Measurements from ENCODE around the gene KCNK5. TPM values are rescaled to one million over a fixed set of nuclear protein-coding genes. Genes with fewer than 3 reads are reported as not detected.

Gene KCNK5
- total RNA-seq, result 33.8 and 35.3 TPM in 2 replicates

GRCh38 chr6:39228992-39229767, at the start of gene KCNK5:
Gene KCNK5 (minus strand): TSS chr6:39229475. CDS start chr6:39229111, 364 bp downstream.
- Mint-ChIP-seq H3K27me3 (no peaks in the 10 kb centered on the region), H3K4me3 (peak within 1 kb of the TSS; percentile 94), H3K9me3 (no peaks in the 10 kb centered on the region), H3K27ac (peak within 1 kb of the TSS; percentile 86), H3K36me3 (ENCODE audit: low read depth) (peaks cover 34% of the 10 kb centered on the region), H3K4me1 (peaks cover 42% of the 10 kb centered on the region)
- intact Hi-C loops (cut with micrococcal nuclease), result loop anchor here (1.0 to 10.0 kb wide), 8 partner anchors 26 to 1846 kb away; partner anchors contain the start of genes NFYA, OARD1 and SAYSD1
- DNase-seq, result peak; percentile 97

- H3K4me1 Mint-ChIP-seq, result no peaks in the 10 kb centered on the region
- no peak for DNase-seq
- no peaks in the 10 kb centered on the region for H3K9me3 Mint-ChIP-seq
- H3K27me3 Mint-ChIP-seq, result peaks cover 20% of the 10 kb centered on the region
- intact Hi-C loops (cut with micrococcal nuclease), result no loop called here
- no peak overlapping the region for H3K4me3 Mint-ChIP-seq
- no peaks in the 10 kb centered on the region for H3K36me3 Mint-ChIP-seq (ENCODE audit: low read depth)
- H3K27ac Mint-ChIP-seq, result no peak overlapping the region
Measured at GRCh38 chr6:39276379-39276995, 47.2 kb upstream of the KCNK5 start.

- Mint-ChIP-seq H3K4me1 (no peaks in the 10 kb centered on the region), H3K27me3 (peaks cover 20% of the 10 kb centered on the region), H3K9me3 (no peaks in the 10 kb centered on the region), H3K27ac (no peak overlapping the region), H3K36me3 (ENCODE audit: low read depth) (no peaks in the 10 kb centered on the region), H3K4me3 (no peak overlapping the region)
- intact Hi-C loops (cut with micrococcal nuclease), result no loop called here
- no peak for DNase-seq
Measured at GRCh38 chr6:39274903-39275302, 45.6 kb upstream of the KCNK5 start.

GRCh38 chr6:39274471-39274870, 45.2 kb upstream of the KCNK5 start:
- Mint-ChIP-seq H3K4me3 (no peak overlapping the region), H3K27ac (no peak overlapping the region), H3K27me3 (peaks cover 20% of the 10 kb centered on the region), H3K4me1 (no peaks in the 10 kb centered on the region), H3K9me3 (no peaks in the 10 kb centered on the region), H3K36me3 (ENCODE audit: low read depth) (no peaks in the 10 kb centered on the region)
- no peak for DNase-seq
- intact Hi-C loops (cut with micrococcal nuclease), result no loop called here

- Mint-ChIP-seq H3K27me3 (peaks cover 20% of the 10 kb centered on the region), H3K36me3 (ENCODE audit: low read depth) (no peaks in the 10 kb centered on the region), H3K9me3 (no peaks in the 10 kb centered on the region), H3K4me1 (no peaks in the 10 kb centered on the region), H3K4me3 (no peak overlapping the region), H3K27ac (no peak overlapping the region)
- intact Hi-C loops (cut with micrococcal nuclease), result no loop called here
- DNase-seq, result no peak
Measured at GRCh38 chr6:39273406-39273821, 44.1 kb upstream of the KCNK5 start.

- Mint-ChIP-seq H3K9me3 (no peaks in the 10 kb centered on the region), H3K27me3 (peaks cover 4% of the 10 kb centered on the region), H3K27ac (no peak overlapping the region), H3K36me3 (ENCODE audit: low read depth) (no peaks in the 10 kb centered on the region), H3K4me1 (peaks cover 4% of the 10 kb centered on the region), H3K4me3 (no peak overlapping the region)
- DNase-seq, result no peak
- intact Hi-C loops (cut with micrococcal nuclease), result no loop called here
Measured at GRCh38 chr6:39269961-39270360, 40.7 kb upstream of the KCNK5 start.

- H3K27ac Mint-ChIP-seq, result no peak overlapping the region
- peaks cover 2% of the 10 kb centered on the region for H3K27me3 Mint-ChIP-seq
- no peak for DNase-seq
- intact Hi-C loops (cut with micrococcal nuclease), result no loop called here
- H3K9me3 Mint-ChIP-seq, result no peaks in the 10 kb centered on the region
- H3K4me1 Mint-ChIP-seq, result peaks cover 8% of the 10 kb centered on the region
- H3K4me3 Mint-ChIP-seq, result no peak overlapping the region
- no peaks in the 10 kb centered on the region for H3K36me3 Mint-ChIP-seq (ENCODE audit: low read depth)
Measured at GRCh38 chr6:39268721-39269120, 39.4 kb upstream of the KCNK5 start.

GRCh38 chr6:39268171-39268570, 38.9 kb upstream of the KCNK5 start:
- no peak for DNase-seq
- H3K9me3 Mint-ChIP-seq, result no peaks in the 10 kb centered on the region
- intact Hi-C loops (cut with micrococcal nuclease), result no loop called here

GRCh38 chr6:39266782-39267355, 37.6 kb upstream of the KCNK5 start:
- intact Hi-C loops (cut with micrococcal nuclease), result no loop called here

More at GRCh38 chr6:39268171-39268570, 38.9 kb upstream of the KCNK5 start:
- Mint-ChIP-seq H3K27ac (no peak overlapping the region), H3K27me3 (no peaks in the 10 kb centered on the region), H3K4me1 (peaks cover 12% of the 10 kb centered on the region), H3K4me3 (no peak overlapping the region), H3K36me3 (ENCODE audit: low read depth) (no peaks in the 10 kb centered on the region)

GRCh38 chr6:39266375-39266774, 37.1 kb upstream of the KCNK5 start:
- peaks cover 14% of the 10 kb centered on the region for H3K4me1 Mint-ChIP-seq
- DNase-seq, result no peak
- H3K27me3 Mint-ChIP-seq, result peaks cover 4% of the 10 kb centered on the region
- no peaks in the 10 kb centered on the region for H3K36me3 Mint-ChIP-seq (ENCODE audit: low read depth)
- H3K9me3 Mint-ChIP-seq, result peaks cover 1% of the 10 kb centered on the region
- no peak overlapping the region for H3K27ac Mint-ChIP-seq
- intact Hi-C loops (cut with micrococcal nuclease), result no loop called here
- no peak overlapping the region for H3K4me3 Mint-ChIP-seq

More at GRCh38 chr6:39266782-39267355, 37.6 kb upstream of the KCNK5 start:
- no peaks in the 10 kb centered on the region for H3K9me3 Mint-ChIP-seq
- H3K4me1 Mint-ChIP-seq, result peaks cover 14% of the 10 kb centered on the region
- H3K36me3 Mint-ChIP-seq (ENCODE audit: low read depth), result no peaks in the 10 kb centered on the region
- H3K27me3 Mint-ChIP-seq, result peaks cover 2% of the 10 kb centered on the region
- no peak overlapping the region for H3K27ac Mint-ChIP-seq
- no peak for DNase-seq
- H3K4me3 Mint-ChIP-seq, result no peak overlapping the region

GRCh38 chr6:39263303-39264037, 34.2 kb upstream of the KCNK5 start:
- peak overlapping the region; percentile 56 for H3K27ac Mint-ChIP-seq
- no peak overlapping the region for H3K4me3 Mint-ChIP-seq
- no peaks in the 10 kb centered on the region for H3K36me3 Mint-ChIP-seq (ENCODE audit: low read depth)
- intact Hi-C loops (cut with micrococcal nuclease), result loop anchor here (2.0 kb wide), 1 partner anchor 35 kb away; the partner anchor contains the start of gene KCNK5
- DNase-seq, result no peak
- H3K4me1 Mint-ChIP-seq, result peaks cover 20% of the 10 kb centered on the region
- H3K9me3 Mint-ChIP-seq, result peaks cover 9% of the 10 kb centered on the region
- H3K27me3 Mint-ChIP-seq, result peaks cover 17% of the 10 kb centered on the region

GRCh38 chr6:39261751-39262150, 32.5 kb upstream of the KCNK5 start:
- Mint-ChIP-seq H3K27ac (no peak overlapping the region), H3K36me3 (ENCODE audit: low read depth) (no peaks in the 10 kb centered on the region), H3K4me1 (peaks cover 17% of the 10 kb centered on the region), H3K9me3 (peaks cover 9% of the 10 kb centered on the region), H3K27me3 (peaks cover 17% of the 10 kb centered on the region), H3K4me3 (no peak overlapping the region)
- intact Hi-C loops (cut with micrococcal nuclease), result loop anchor here (2.0 kb wide), 1 partner anchor 33 kb away; the partner anchor contains the start of gene KCNK5
- no peak for DNase-seq

GRCh38 chr6:39260953-39261352, 31.7 kb upstream of the KCNK5 start:
- Mint-ChIP-seq H3K36me3 (ENCODE audit: low read depth) (no peaks in the 10 kb centered on the region), H3K4me3 (no peak overlapping the region), H3K27ac (no peak overlapping the region), H3K4me1 (peaks cover 20% of the 10 kb centered on the region), H3K9me3 (peaks cover 9% of the 10 kb centered on the region), H3K27me3 (peaks cover 17% of the 10 kb centered on the region)
- DNase-seq, result no peak
- intact Hi-C loops (cut with micrococcal nuclease), result no loop called here

Measured in activated CD4-positive, alpha-beta T cell treated with anti-CD3 and anti-CD28 coated beads, Interleukin-2, amount 10 ng/mL, durations not matched to agents 24 days and 14 days (primary cell).